UCSD-AML1 (cell line): ENCODE data around the gene PRG2.
"Not testable (repeated sequence)": the region's sequence is repeated elsewhere in the genome, so short reads cannot be mapped to it uniquely, and the experiment has no call there.

Experiments
- DNase-seq: peaks from one replicate; lab custom pipeline; 2025; ENCODE audit not compliant: unreplicated experiment; lab: John Stamatoyannopoulos, UW

Gene PRG2

GRCh38 chr11:57370251-57370650 lies 20.2 kb downstream of the PRG2 start:
- no peak for DNase-seq

GRCh38 chr11:57368845-57369232 lies 21.6 kb downstream of the PRG2 start:
- no peak for DNase-seq

GRCh38 chr11:57368106-57368844 lies 22.2 kb downstream of the PRG2 start:
- peak; percentile 50 for DNase-seq

- DNase-seq, result no peak
These were observed 25.4 kb downstream of the PRG2 start for GRCh38 chr11:57364851-57365660.

GRCh38 chr11:57363131-57364080 lies 27.0 kb downstream of the PRG2 start:
- DNase-seq, result no peak

- no peak for DNase-seq
These were observed 28.5 kb downstream of the PRG2 start for GRCh38 chr11:57361926-57362325.

GRCh38 chr11:57361420-57361819 lies 29.0 kb downstream of the PRG2 start:
- not testable (repeated sequence) for DNase-seq

- no peak for DNase-seq
These were observed 29.5 kb downstream of the PRG2 start for GRCh38 chr11:57360991-57361390.

GRCh38 chr11:57359896-57360690 lies 30.4 kb downstream of the PRG2 start:
- DNase-seq, result no peak

- DNase-seq, result no peak
These were observed 31.1 kb downstream of the PRG2 start for GRCh38 chr11:57359396-57359795.

- DNase-seq, result no peak
These were observed 31.5 kb downstream of the PRG2 start for GRCh38 chr11:57358991-57359390.

- no peak for DNase-seq
These were observed 31.9 kb downstream of the PRG2 start for GRCh38 chr11:57358543-57358961.

GRCh38 chr11:57357856-57358255 lies 32.6 kb downstream of the PRG2 start:
- DNase-seq, result no peak

- DNase-seq, result no peak
These were observed 33.1 kb downstream of the PRG2 start for GRCh38 chr11:57357310-57357709.

- DNase-seq, result no peak
These were observed 34.2 kb downstream of the PRG2 start for GRCh38 chr11:57356268-57356667.

GRCh38 chr11:57354699-57355098 lies 35.8 kb downstream of the PRG2 start:
- DNase-seq, result peak; percentile 69

- no peak for DNase-seq
These were observed 36.6 kb downstream of the PRG2 start for GRCh38 chr11:57353852-57354251.

GRCh38 chr11:57353446-57353845 lies 37.0 kb downstream of the PRG2 start:
- DNase-seq, result no peak

- no peak for DNase-seq
These were observed 37.4 kb downstream of the PRG2 start for GRCh38 chr11:57353036-57353435.

- no peak for DNase-seq
These were observed 40.8 kb downstream of the PRG2 start for GRCh38 chr11:57349491-57350274.
